ENCODE measurements around the gene TENT5D. TPM values are rescaled to one million over a fixed set of nuclear protein-coding genes. Genes with fewer than 3 reads are reported as not detected.
"Not testable (repeated sequence)": the region's sequence is repeated elsewhere in the genome, so short reads cannot be mapped to it uniquely, and the experiment has no call there.

The TENT5D gene
- not detected for total RNA-seq (2021; fragmentation: NEBNext Ultra II Directional; extraction: Animal tissue kit (Norgen Biotek cat#: 25700))
- long read RNA-seq, result 0 reads

DNA sequence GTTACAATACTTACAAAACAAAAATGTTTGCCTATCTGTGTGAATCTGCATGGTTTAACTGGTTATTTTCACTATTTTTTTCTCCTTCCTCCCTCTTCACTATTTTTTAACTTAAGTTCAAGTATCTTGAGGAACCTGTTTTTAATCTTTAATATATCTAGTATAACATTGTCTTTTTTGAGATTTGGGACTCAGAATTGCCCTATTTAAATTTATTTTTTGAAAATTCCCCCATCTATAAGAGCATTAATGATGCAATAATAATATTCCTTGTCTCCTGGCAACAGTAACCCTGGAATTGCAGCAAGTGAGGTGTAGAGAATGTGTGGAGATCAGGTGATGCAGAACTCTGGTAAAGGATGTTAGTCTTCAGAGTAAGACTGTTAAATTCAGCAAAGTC is at the start of gene TENT5D:
TENT5D (plus strand) TSS at position 301 of the 400 bp plus-strand sequence. CDS start 22,093 bp downstream, outside the sequence.
- DNase-seq, result no peak
- H3K4me1 Mint-ChIP-seq (ENCODE audit: low read depth), result no peaks in the 10 kb centered on the region
- H3K9me3 Mint-ChIP-seq, result no peaks in the 10 kb centered on the region
- no peak within 1 kb of the TSS for H3K27ac Mint-ChIP-seq
- H3K4me3 Mint-ChIP-seq, result no peak within 1 kb of the TSS
- no peaks in the 10 kb centered on the region for H3K36me3 Mint-ChIP-seq (ENCODE audit: low read depth)
- no peaks in the 10 kb centered on the region for H3K27me3 Mint-ChIP-seq (ENCODE audit: insufficient read depth)
- TF ChIP-seq, protein P1, sequence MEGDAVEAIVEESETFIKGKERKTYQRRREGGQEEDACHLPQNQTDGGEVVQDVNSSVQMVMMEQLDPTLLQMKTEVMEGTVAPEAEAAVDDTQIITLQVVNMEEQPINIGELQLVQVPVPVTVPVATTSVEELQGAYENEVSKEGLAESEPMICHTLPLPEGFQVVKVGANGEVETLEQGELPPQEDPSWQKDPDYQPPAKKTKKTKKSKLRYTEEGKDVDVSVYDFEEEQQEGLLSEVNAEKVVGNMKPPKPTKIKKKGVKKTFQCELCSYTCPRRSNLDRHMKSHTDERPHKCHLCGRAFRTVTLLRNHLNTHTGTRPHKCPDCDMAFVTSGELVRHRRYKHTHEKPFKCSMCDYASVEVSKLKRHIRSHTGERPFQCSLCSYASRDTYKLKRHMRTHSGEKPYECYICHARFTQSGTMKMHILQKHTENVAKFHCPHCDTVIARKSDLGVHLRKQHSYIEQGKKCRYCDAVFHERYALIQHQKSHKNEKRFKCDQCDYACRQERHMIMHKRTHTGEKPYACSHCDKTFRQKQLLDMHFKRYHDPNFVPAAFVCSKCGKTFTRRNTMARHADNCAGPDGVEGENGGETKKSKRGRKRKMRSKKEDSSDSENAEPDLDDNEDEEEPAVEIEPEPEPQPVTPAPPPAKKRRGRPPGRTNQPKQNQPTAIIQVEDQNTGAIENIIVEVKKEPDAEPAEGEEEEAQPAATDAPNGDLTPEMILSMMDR (IDR thresholded peaks at IDR 0.05), result no peak

DNA sequence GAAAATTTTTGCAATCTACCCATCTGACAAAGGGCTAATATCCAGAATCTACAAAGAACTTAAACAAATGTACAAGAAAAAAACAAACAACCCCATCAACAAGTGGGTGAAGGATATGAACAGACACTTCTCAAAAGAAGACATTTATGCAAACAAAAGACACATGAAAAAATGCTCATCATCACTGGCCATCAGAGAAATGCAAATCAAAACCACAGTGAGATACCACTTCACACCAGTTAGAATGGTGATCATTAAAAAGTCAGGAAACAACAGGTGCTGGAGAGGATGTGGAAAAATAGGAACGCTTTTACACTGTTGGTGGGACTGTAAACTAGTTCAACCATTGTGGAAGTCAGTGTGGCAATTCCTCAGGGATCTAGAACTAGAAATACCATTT is 34.6 kb upstream of the TENT5D start:
- not testable (repeated sequence) for H3K27me3 Mint-ChIP-seq (ENCODE audit: insufficient read depth); H3K9me3 Mint-ChIP-seq; DNase-seq; H3K4me3 Mint-ChIP-seq; H3K4me1 Mint-ChIP-seq (ENCODE audit: low read depth); H3K27ac Mint-ChIP-seq; H3K36me3 Mint-ChIP-seq (ENCODE audit: low read depth)

GRCh38 chrX:80388206-80388605 is 32.0 kb upstream of the TENT5D start:
- no peak overlapping the region for H3K4me3 Mint-ChIP-seq
- TF ChIP-seq, protein P1 (IDR thresholded peaks at IDR 0.05), result no peak
- no peaks in the 10 kb centered on the region for H3K4me1 Mint-ChIP-seq (ENCODE audit: low read depth)
- no peaks in the 10 kb centered on the region for H3K36me3 Mint-ChIP-seq (ENCODE audit: low read depth)
- no peaks in the 10 kb centered on the region; the same call in 1 of the 2 replicates for H3K27me3 Mint-ChIP-seq (ENCODE audit: insufficient read depth)
- no peak overlapping the region for H3K27ac Mint-ChIP-seq
- no peaks in the 10 kb centered on the region for H3K9me3 Mint-ChIP-seq
- DNase-seq, result no peak

- DNase-seq, result no peak
- TF ChIP-seq, protein P1 (IDR thresholded peaks at IDR 0.05), result no peak
- Mint-ChIP-seq H3K27ac (no peak overlapping the region), H3K4me1 (ENCODE audit: low read depth) (no peaks in the 10 kb centered on the region), H3K9me3 (no peaks in the 10 kb centered on the region), H3K4me3 (no peak overlapping the region), H3K27me3 (ENCODE audit: insufficient read depth) (no peaks in the 10 kb centered on the region), H3K36me3 (ENCODE audit: low read depth) (no peaks in the 10 kb centered on the region)
Measured at GRCh38 chrX:80412042-80412441, 8.2 kb upstream of the TENT5D start.

- Mint-ChIP-seq H3K4me1 (ENCODE audit: low read depth) (no peaks in the 10 kb centered on the region), H3K4me3 (no peak overlapping the region), H3K9me3 (no peaks in the 10 kb centered on the region), H3K36me3 (ENCODE audit: low read depth) (no peaks in the 10 kb centered on the region), H3K27ac (no peak overlapping the region), H3K27me3 (ENCODE audit: insufficient read depth) (no peaks in the 10 kb centered on the region)
- TF ChIP-seq, protein P1 (IDR thresholded peaks at IDR 0.05), result no peak
- DNase-seq, result no peak
Measured at GRCh38 chrX:80423000-80423399, 2.8 kb downstream of the TENT5D start.

DNA sequence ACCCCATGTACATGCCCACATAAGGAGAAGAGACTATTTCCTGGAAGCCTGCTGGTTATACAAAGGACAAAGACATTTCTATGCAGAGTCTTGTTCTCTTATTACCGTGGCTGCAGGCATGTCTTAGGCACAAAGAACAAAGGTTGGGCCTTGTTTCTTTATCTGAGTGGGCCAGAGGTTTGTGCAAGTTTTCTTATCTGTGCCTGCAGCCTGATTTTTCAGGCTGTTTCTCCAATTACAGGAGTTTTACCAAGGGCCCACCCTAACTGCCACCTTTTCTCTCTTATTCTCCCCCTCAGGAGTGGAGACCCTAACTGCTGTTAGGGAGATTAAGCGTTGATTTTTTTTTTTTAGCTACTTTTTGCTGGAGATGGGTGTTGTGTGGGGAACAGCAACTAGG is 3.5 kb downstream of the TENT5D start:
- Mint-ChIP-seq H3K4me3 (no peak overlapping the region), H3K4me1 (ENCODE audit: low read depth) (no peaks in the 10 kb centered on the region), H3K27ac (no peak overlapping the region), H3K27me3 (ENCODE audit: insufficient read depth) (no peaks in the 10 kb centered on the region), H3K9me3 (no peaks in the 10 kb centered on the region), H3K36me3 (ENCODE audit: low read depth) (no peaks in the 10 kb centered on the region)
- TF ChIP-seq, protein P1 (IDR thresholded peaks at IDR 0.05), result no peak
- DNase-seq, result no peak

All from HFFc6 (cell line).